ENCODE data around the gene HRCT1. TPM values are rescaled to one million over a fixed set of nuclear protein-coding genes. Genes with fewer than 3 reads are reported as not detected.

HRCT1 gene
- total and polyA plus RNA-seq, 2 of the 4 experiments (the other 2 are of a cell fraction) = 1.1 to 3.9 TPM

DNA sequence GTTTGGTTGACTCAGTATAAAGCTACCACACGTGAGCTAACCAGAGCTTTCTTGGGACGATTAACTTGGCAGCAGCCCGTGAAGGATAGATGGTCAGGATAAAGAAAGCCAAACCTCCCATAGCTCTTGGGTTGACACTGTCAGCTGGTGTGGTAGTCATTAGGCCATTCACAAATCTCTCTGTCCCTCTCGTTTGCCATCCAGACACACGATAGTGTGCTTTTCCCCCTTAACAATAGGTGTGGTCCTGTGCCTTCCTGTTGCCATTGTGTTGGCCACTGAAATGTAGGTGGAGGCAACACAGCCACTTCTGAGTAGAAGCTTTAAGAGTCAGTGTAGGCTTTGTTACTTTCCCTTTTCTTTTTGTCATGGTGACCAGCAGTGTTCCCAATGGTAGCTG, 47.5 kb upstream of the HRCT1 start:
- Histone ChIP-seq H2AK5ac (ENCODE audit: low read depth, low read length) (no peak overlapping the region), H3K14ac (replicated peaks; ENCODE audit: low read depth, low read length) (no peak overlapping the region), H3K27ac (ENCODE audit: insufficient read depth, low read length) (no peak overlapping the region), H4K20me1 (ENCODE audit: insufficient read depth, low read length) (no peaks in the 10 kb centered on the region), H3K79me1 (ENCODE audit: low read depth in 1 of 2, low read length in 2 of 2) (no peaks in the 10 kb centered on the region), H3K56ac (ENCODE audit: extremely low read depth, insufficient read depth, low read length) (no peak overlapping the region), H3K4ac (ENCODE audit: low read depth, low read length) (no peak overlapping the region), H3K4me2 (ENCODE audit: low read depth, low read length) (no peak overlapping the region), H3K23ac (ENCODE audit: low read depth, low read length) (no peak overlapping the region), H3K9me1 (ENCODE audit: insufficient read depth, low read length) (no peaks in the 10 kb centered on the region), H3K4me3 (ENCODE audit: insufficient read depth, low read depth, low read length) (no peak overlapping the region), H3K18ac (ENCODE audit: low read depth, low read length) (no peak overlapping the region), H4K5ac (ENCODE audit: low read depth, low read length) (no peak overlapping the region), H4K8ac (ENCODE audit: low read depth in 2 of 2, low read length in 2 of 2) (no peak overlapping the region), H3K36me3 (ENCODE audit: control insufficient read depth, insufficient read depth, low read length) (no peaks in the 10 kb centered on the region), H3K4me1 (ENCODE audit: control insufficient read depth, insufficient read depth, low read length) (no peaks in the 10 kb centered on the region), H2BK15ac (ENCODE audit: low read depth, low read length) (no peak overlapping the region), H3K9me3 (ENCODE audit: control insufficient read depth, insufficient read depth, low read length) (no peaks in the 10 kb centered on the region), H2BK20ac (ENCODE audit: low read depth, low read length) (no peak overlapping the region), H2BK120ac (ENCODE audit: low read depth, low read length) (no peak overlapping the region), H2BK5ac (ENCODE audit: low read depth, low read length, poor library complexity, severe bottlenecking) (no peak overlapping the region), H3K9ac (ENCODE audit: low read depth, low read length) (no peak overlapping the region), H2AFZ (replicated peaks; ENCODE audit: low read length, poor library complexity) (peak overlapping the region; percentile 24), H2AK9ac (replicated peaks; ENCODE audit: low read depth, low read length, poor library complexity) (peak overlapping the region; percentile 32), H3K27me3 (ENCODE audit: control insufficient read depth, insufficient read depth, low read length) (peaks cover 31% of the 10 kb centered on the region), H4K91ac (ENCODE audit: insufficient read depth, low read depth, low read length) (no peak overlapping the region)
- DNase-seq (no peak), ATAC-seq (ENCODE audit: low read depth) (no peak)
- ChIA-PET POLR2A (ENCODE audit: unreplicated experiment) (no interaction called here), CTCF (interaction anchor here (1.0 kb wide), 1 partner anchor 10 kb away, joined by 3 read pairs; no protein-coding TSS in a partner anchor)
- in situ Hi-C loops (cut with MboI; ENCODE audit: low sequenced_read_pairs) = no loop called here
- BruUV-seq (replicated peaks) = no TSS peak
- intact Hi-C loops (cut with micrococcal nuclease) = no loop called here
- no CpG with 5 or more reads among the region's 5 CpGs for WGBS, 2 experiments (ENCODE audit: extremely low coverage in 2 of 2, insufficient read length in 1 of 2)
- dilution Hi-C loops (cut with HindIII; ENCODE audit: low sequenced_read_pairs, unreplicated experiment) = no loop called here
- TF ChIP-seq MAFK (IDR thresholded peaks at IDR 0.05; ENCODE audit: low read depth, low read length) = no peak
- TF ChIP-seq RFX5 (IDR thresholded peaks at IDR 0.05; ENCODE audit: low read depth, low read length) = no peak
- TF ChIP-seq RAD21 (IDR thresholded peaks at IDR 0.05; ENCODE audit: low read length) = no peak
- TF ChIP-seq MAZ (IDR thresholded peaks at IDR 0.05; ENCODE audit: borderline replicate concordance, low read depth, low read length) = no peak
- TF ChIP-seq POLR2A (IDR thresholded peaks at IDR 0.05; ENCODE audit: low read depth, low read length) = no peak
- no peak for TF ChIP-seq NFE2L2 (IDR thresholded peaks at IDR 0.05; ENCODE audit: low read depth, low read length)
- no peak for TF ChIP-seq BHLHE40 (IDR thresholded peaks at IDR 0.05; ENCODE audit: low read depth, low read length)
- no peak for TF ChIP-seq SMC3 (IDR thresholded peaks at IDR 0.05; ENCODE audit: low read depth, low read length)
- TF ChIP-seq, protein P1, sequence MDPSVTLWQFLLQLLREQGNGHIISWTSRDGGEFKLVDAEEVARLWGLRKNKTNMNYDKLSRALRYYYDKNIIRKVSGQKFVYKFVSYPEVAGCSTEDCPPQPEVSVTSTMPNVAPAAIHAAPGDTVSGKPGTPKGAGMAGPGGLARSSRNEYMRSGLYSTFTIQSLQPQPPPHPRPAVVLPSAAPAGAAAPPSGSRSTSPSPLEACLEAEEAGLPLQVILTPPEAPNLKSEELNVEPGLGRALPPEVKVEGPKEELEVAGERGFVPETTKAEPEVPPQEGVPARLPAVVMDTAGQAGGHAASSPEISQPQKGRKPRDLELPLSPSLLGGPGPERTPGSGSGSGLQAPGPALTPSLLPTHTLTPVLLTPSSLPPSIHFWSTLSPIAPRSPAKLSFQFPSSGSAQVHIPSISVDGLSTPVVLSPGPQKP (IDR thresholded peaks at IDR 0.05; ENCODE audit: borderline replicate concordance, low read depth, low read length) = no peak
- no peak for TF ChIP-seq CEBPB (IDR thresholded peaks at IDR 0.05; ENCODE audit: low read depth, low read length)
- no peak for TF ChIP-seq RCOR1 (IDR thresholded peaks at IDR 0.05; ENCODE audit: insufficient replicate concordance, low read length)

Data from IMR-90 (cell line).